Stimulated activated CD4-positive, alpha-beta T cell treated with anti-CD3 and anti-CD28 coated beads, Interleukin-12 subunit alpha, Interleukin-12 subunit beta, amount 100 ng/mL, for 24 hours (primary cell): ENCODE measurements around the gene ATG5.
A peak's percentile ranks its signal among the peaks of the same experiment; 100 is the strongest.
"Not testable (repeated sequence)": the region's sequence is repeated elsewhere in the genome, so short reads cannot be mapped to it uniquely, and the experiment has no call there.

Experiments used
- DNase-seq, 2 experiments: peaks; one replicate each; pipeline ENCODE4 v3.0.0-alpha.2; 2020; ENCODE audit warnings: low read depth in 2 of 2

ATG5 gene

GRCh38 chr6:106257195-106257594 lies 68.4 kb downstream of the ATG5 start:
- DNase-seq = no peak

DNA sequence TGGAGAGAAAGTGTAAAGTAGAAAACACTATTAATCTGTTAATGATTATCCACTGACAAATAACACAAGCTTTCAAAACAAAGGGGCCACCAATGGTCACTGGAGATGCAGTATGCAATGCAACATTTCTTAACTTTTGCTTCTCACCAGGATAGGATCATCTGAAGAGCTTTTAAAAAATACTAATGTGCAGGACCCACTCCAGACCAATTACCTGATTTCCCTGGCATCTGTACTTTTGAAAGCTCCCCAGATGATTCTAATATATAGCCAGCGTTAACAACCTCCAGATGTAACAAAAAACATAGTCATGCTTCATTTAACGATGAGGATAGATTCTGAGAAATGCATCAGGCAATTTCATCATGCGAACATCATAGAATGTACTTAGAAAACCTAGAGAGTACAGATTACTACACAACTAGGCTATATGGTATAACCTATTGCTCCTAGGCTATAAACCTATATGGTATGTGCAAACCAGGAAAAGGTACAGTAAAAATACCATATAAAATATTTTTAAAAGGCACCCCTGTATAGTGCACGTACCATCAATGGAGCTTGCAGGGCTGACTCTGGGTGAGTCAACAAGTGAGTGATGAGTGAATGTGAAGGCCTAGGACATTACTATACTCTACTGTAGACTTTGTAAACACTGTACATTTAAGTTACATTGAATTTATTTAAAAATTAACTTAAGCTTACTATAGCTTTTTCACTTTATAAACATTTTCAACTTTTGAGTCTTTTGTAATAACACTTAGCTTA lies 69.2 kb downstream of the ATG5 start:
- no peak for DNase-seq

DNA sequence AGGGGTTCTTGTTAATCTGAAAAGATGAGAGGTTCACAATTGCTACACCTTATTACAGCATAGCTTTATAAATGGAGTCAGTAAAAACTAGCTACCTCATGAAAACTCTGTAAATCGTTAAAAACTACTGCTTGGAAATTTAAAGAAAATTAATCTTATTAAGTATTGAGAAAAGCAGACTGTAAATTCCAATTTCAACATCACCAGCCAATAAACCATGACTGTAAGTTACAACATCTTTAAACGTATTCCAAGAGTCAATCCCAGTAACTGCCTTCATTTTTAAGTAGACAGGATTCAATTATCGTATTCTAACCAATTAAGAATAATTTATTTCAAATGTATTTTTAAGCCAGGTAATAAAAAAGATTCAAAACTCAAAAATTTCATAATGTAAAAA lies 70.3 kb downstream of the ATG5 start:
- DNase-seq = no peak

DNA sequence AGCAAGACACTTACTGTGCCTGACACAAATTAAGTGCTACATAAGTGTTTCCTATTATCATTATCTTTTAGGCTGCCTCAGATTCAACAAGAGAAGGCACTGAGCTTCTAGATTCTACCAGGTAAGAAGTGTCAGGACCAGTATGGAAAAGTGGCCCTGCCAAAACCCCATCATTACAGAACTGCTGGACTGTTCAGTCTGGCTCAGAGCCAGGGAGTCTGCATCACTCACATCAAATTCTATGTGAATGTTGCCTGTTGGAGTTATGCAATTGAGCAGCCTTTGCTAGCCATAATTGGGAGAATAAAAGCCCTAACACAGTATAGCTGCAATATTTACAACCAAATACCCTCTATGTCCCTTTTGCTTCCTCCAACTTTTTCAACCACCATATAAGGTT lies 70.9 kb downstream of the ATG5 start:
- no peak for DNase-seq

DNA sequence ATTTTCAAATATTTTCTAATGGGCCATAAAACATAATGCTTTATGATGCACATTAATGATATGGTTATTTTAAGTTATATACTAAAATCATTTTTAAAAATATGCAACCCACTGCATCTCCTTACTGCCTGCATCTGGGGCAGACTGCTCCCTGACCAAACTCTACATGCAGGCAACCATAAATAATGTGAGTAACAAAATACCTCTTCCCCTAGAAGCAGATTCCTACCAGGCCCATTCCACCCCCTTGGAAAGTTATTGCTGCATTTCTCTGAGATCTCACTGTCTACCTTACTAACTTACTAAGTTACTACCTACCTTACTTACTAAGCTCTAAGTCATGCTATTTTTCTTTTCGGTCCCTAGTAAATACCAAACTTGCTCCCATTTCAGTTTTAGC lies 71.8 kb downstream of the ATG5 start:
- DNase-seq = no peak

DNA sequence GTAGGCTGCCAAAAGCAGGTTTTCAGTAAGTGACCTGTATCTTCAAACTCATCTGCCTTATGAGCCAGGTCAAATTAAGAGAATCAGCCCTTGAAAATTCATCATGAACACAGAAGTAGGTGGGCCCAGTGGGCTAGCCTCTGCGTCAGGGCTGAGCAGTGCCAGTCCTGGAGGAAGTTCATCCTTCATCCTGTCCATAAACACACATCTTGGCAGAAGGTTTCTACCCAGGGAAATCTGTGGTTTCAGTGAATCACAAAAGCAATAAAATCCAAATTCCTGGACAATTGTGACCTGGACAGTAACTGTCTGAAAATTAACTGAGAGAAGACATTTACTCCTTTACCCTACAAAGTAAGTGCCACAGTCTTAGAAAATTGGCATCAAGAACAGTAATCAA lies 72.4 kb downstream of the ATG5 start:
- DNase-seq = no peak

GRCh38 chr6:106252687-106253086 lies 72.9 kb downstream of the ATG5 start:
- DNase-seq = no peak

- not testable (repeated sequence) for DNase-seq
Observed at GRCh38 chr6:106251531-106252255, 73.9 kb downstream of the ATG5 start.

DNA sequence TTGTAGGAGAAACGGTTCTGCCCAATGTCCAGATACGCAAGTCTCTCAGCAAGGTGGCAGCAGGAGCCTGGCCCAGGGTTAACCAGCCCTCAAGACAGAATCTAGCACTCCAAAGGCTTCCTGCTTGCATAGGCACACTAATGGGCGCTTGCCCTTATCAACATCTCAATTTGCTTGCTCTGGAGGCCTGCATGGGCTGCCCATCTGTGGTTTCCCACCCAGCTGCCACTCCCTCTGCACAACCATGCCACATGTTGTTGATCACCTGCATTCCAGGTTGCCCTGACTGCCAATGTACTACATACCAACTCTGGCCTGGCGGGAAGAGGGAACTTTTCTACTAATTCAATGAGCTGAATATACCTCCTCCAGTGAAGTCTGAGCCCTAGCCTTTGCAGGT lies 74.6 kb downstream of the ATG5 start:
- DNase-seq = no peak

GRCh38 chr6:106249658-106250057 lies 75.9 kb downstream of the ATG5 start:
- DNase-seq = no peak

DNA sequence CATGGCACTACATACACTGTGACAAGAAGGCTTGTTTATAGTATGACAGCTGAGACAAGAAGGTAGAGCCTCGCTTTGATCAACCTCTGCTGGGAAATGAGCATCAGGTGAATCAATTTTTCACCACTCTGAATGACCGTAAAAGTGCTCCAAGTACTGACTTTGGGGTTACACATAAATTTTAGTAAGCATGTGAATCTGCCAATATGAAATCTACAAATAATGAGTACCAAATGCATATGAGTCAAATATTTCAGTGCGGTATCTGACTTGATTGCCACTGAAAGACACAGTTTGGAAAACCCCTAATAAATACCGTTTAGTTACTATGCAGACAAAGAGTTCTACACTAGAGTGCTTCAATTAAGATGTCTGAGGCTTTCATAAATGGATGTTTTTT lies 77.8 kb downstream of the ATG5 start:
- no peak for DNase-seq

DNA sequence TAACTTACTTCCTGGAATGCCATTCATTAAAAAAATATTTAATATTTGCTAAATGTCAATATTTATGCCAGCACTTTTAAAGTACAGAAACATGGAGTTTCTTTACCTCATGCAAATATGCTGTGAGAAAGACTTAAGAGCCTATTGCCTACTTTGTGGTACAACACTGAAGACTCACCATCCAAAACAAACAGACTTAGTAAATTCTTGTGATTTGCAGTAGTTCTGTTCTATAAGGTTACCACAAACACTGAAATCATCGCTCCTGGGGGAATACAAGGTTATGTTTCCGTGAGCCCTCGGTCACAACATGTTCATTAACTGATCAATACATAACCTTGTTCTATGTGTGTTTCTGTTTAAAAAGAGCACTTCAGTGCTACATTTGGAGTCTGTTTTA lies 78.3 kb downstream of the ATG5 start:
- no peak for DNase-seq

- no peak for DNase-seq
Observed at GRCh38 chr6:106244931-106245330, 80.6 kb downstream of the ATG5 start.

DNA sequence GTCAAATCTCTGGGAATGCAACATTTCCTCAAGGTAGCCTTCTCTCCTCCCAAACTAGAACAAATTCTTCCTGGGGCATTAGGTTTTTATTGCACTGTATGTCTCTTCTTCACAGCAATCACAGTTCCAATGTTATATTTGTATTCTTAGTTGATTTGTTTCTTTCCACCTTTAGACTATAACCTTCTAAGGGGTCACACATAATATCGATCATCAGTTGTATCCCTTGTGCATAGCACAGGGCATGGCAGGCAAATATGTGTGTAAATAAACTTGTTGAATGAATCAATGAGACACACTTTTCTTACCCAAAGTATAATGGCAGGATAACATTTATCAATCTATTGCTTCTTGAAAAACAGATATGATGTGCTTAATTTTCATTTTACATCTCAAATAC lies 81.0 kb downstream of the ATG5 start:
- no peak for DNase-seq

DNA sequence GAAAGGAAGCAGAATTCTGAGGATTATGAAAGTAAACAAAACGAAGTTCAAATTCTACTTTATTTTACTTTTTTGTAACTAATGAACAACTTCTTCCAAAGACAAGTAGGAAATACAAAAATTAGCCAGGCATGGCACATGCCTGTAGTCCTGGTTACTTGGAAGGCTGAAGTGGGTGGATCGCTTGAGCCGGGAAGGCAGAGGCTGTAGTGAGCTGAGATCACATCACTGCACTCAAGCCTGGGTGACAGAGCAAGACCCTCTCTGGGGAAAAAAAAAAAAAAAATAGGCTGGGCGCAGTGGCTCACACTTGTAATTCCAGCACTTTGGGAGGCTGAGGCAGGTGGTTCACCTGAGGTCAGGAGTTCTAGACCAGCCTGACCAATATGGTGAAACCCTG lies 82.3 kb downstream of the ATG5 start:
- no peak for DNase-seq

- no peak for DNase-seq
Observed at GRCh38 chr6:106241498-106241897, 84.1 kb downstream of the ATG5 start.

DNA sequence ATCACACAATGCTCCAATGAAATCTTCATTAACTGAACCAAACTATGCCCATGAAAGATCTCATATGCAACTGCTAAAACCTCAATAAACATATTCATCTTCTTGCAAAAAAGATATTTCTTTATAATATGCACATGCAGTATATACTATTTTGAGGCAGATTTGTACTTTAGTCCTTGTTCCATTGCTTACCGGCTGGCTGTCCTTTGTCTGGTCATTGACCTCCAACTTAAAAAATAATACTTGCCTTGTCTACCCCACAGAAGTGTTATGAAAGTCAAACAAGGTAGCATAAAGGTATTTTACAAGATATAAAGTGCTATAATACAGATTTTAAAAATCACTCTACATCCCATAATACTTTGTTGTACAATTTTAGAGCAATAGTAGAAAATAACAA lies 88.3 kb downstream of the ATG5 start:
- DNase-seq = no peak

DNA sequence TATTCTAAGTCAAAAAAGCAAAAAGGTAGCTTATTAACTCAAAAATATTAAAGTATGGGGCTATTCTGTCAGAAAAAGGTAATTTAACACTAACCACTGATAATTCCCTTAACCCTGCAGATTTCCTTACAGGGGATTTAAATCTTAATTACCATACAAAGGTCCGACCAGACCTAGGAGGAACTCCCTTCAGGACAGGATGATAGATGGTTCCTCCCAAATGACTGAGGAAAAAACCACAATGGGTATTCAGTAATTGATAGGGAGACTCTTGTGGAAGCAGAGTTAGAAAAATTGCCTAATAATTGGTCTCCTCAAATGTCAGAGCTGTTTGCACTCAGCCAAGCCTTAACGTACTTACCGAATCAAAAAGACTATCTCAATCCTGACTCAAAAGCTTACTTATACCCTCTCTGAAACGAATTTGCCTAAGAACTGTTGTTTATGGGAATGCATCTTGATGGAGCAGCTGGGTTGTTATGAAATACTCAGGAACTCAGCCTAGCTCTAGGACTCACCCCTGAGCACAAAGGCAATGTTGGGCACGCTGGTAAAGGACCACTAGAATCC lies 95.6 kb downstream of the ATG5 start:
- DNase-seq = not testable (repeated sequence)

DNA sequence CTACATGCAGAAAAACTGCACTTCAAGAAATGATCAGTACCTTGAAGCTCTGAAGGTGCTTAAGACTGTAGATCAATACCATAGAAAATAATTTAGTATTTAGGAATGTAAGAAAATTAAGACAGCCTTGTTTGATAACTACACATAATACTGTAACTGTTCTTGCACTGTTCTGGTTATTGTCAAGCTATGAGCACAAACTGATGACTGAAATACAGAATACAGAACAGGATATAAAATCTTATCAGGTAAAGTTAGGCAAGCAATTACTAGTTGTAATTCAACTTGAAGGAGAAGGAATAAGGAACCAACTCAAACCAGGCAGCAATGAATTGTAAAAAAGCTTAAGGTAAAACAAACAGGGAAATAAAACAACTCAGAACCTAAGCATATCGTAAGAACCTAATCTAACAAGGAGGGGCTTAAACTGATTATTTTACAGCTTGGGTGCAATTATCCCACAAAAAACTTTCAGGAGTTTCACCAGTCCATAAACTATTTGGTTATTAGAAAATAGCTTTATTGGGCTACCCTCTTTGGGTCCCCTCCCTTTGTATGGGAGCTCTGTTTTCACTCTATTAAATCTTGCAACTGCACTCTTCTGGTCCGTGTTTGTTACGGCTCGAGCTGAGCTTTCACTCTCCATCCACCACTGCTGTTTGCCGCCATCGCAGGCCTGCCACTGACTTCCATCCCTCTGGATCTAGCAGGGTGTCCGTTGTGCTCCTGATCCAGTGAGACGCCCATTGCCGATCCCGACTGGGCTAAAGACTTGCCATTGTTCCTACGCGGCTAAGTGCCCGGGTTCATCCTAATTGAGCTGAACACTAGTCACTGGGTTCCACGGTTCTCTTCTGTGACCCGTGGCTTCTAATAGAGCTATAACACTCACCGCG lies 97.7 kb downstream of the ATG5 start:
- no peak for DNase-seq

DNA sequence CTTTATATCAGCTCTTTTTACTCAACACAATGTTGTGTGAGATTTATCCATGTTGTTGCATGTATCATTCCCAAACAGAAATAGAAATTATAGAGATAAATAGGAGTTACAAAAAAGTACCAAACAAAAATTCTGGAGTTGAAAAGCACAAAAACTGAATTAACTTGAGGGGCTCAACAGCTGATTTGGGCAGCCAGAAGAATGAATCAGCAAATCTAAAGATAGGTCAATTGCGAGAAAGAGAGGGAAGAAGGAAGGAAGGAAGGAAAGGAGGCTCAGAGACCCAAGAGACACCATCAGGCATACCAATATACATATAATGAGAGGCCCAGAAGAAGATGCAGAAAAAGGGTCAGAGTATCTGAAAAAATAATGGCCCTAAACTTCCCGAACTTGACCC lies 98.9 kb downstream of the ATG5 start:
- no peak for DNase-seq

DNA sequence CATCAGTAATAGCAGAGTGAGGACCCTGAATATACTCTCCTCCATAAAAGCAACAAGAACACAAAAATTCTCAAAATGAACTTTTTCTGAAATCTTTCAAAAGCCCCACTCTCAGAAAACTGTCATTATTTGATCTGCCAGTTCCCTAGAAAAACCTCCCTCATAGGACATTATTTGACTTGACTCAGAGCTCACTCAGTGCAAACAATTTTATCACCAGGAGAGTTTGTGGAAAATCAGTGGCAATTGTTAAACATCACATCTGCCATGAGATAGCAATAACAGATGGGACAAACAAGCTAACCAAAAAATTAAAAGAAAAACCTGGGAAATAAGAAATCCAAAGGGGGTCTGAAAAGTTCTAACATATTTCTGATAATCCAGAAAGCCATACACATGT lies 100.0 kb downstream of the ATG5 start:
- DNase-seq = no peak

- DNase-seq = peak; percentile 20 to 61
Observed at GRCh38 chr6:106223300-106223930, 102.1 kb downstream of the ATG5 start.
